Measurements from ENCODE around the gene NT5C3A. TPM values are rescaled to one million over a fixed set of nuclear protein-coding genes. Genes with fewer than 3 reads are reported as not detected.

NT5C3A gene
- total and polyA plus RNA-seq, 9 of the 15 experiments (the other 6 are each of a cell fraction or from before 2014, with no cell fraction given): 18.6 to 60.1 (median 40.0) TPM

DNA sequence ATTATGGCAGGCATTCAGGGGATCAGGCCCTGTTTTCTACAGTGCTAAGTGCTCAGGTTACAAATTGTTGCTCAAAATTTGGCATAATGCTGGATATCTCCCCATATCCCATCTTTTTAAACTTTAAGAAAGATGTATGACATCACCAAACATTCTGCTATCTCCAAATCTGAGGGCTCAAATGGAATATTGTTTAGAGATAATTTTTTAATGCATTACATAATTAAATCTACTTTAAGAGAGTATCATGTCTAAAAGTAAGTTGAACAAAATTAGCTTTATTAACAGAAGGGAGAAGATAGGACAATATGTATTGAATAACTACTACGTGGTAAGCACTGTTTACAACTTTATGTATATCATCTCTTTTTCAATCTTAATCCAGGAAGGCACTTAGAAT is 13.9 kb downstream of the NT5C3A start:
- Histone ChIP-seq H4K20me1 (replicated peaks; ENCODE audit: control insufficient read depth, insufficient read depth, low read length) (0 out of 2 replicates have a peak, but pooled peaks cover under 1% of the 10 kb centered on the region), H3K79me2 (ENCODE audit: control insufficient read depth, insufficient read depth, low read length) (peaks cover 95% of the 10 kb centered on the region), H3K9me3 (replicated peaks; ENCODE audit: control insufficient read depth, insufficient read depth, low read depth, low read length) (no peaks in the 10 kb centered on the region), H3K9ac (ENCODE audit: insufficient read depth in 1 of 2, low read depth in 2 of 2, low read length in 2 of 2) (no peak overlapping the region), H3K4me2 (ENCODE audit: insufficient read depth, low read length) (no peak overlapping the region), H3K4me3 (no peak overlapping the region), H3K27ac (ENCODE audit: extremely low read depth, low read depth, low read length) (no peak overlapping the region), H3K4me1 (replicated peaks in 1 of 2; ENCODE audit: control insufficient read depth in 2 of 2, insufficient read depth in 2 of 2, low read length in 2 of 2) (peaks cover 3 to 5% of the 10 kb centered on the region in 2 experiments; a peak in 3 of 5 replicates), H3K9me1 (ENCODE audit: control insufficient read depth, insufficient read depth, low read length) (no peaks in the 10 kb centered on the region), H3K27me3 (ENCODE audit: control insufficient read depth in 2 of 2, insufficient read depth in 2 of 2, low read length in 2 of 2) (no peaks in the 10 kb centered on the region), H3K36me3 (ENCODE audit: control insufficient read depth, insufficient read depth, low read length) (no peaks in the 10 kb centered on the region; the same call in 2 of the 3 replicates), H2AFZ (ENCODE audit: low read depth, low read length) (no peak overlapping the region)
- ChIA-PET POLR2A (interaction anchor here (1.3 to 1.7 kb wide), 3 partner anchors 9 to 14 kb away, joined by 3 to 6 read pairs (median 4); partner anchors contain the start of gene NT5C3A), CTCF (ENCODE audit: low intra/inter-chr PET ratio) (no interaction called here)
- TSS peak; percentile 8 for BruUV-seq (replicated peaks)
- ATAC-seq: no peak
- TF ChIP-seq, protein P1, sequence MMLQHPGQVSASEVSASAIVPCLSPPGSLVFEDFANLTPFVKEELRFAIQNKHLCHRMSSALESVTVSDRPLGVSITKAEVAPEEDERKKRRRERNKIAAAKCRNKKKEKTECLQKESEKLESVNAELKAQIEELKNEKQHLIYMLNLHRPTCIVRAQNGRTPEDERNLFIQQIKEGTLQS (IDR thresholded peaks at IDR 0.05): 0 out of 2 replicates have a peak, but pooled peaks have one; percentile 12
- TF ChIP-seq, protein P1 (CRISPR knock-in tag; conservative IDR thresholded peaks at IDR 0.05): no peak
- TF ChIP-seq ZFX (CRISPR knock-in tag; IDR thresholded peaks at IDR 0.05): no peak
- FAIRE-seq: no peak
- DNase-seq (ENCODE audit: extremely low read depth in 1 of 4, low spot score in 3 of 4): no peak
- in situ Hi-C loops (cut with MboI): loop anchor here (10.0 kb wide), 1 partner anchor 354 kb away; no protein-coding TSS in a partner anchor
- 96% methylated on average over 1 of the region's 1 CpG for WGBS (ENCODE audit: insufficient coverage, low coverage, missing lambda C conversion rate)
- intact Hi-C loops (cut with micrococcal nuclease): no loop called here

DNA sequence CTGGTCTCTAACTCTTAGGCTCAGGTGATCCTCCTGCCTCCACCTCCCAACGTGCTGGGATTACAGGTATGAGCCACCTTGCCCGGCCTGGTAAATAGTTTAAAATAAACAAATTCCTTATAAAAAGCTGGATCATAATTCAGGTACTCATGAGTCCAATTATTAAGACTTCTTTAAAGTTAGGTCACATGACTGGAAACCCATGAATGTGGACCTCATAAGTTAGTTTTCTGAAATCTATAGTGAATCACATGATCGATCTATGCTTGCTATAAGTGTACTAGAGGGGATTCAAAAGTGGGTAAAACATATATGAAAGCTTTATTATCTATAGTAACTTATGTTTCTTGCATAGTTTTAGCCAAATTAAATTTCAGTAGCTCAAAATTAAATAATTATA is 14.3 kb downstream of the NT5C3A start:
- H4K20me1 ChIP-seq (replicated peaks; ENCODE audit: control insufficient read depth, insufficient read depth, low read length): peaks cover 5% of the 10 kb centered on the region; the same call in 1 of the 2 replicates
- no peak for ATAC-seq
- ChIA-PET POLR2A (interaction anchor here (1.7 kb wide), 1 partner anchor 9 kb away, joined by 6 read pairs; no protein-coding TSS in a partner anchor), CTCF (ENCODE audit: low intra/inter-chr PET ratio) (no interaction called here)
- H3K4me3 ChIP-seq: no peak overlapping the region
- TF ChIP-seq, protein P2, sequence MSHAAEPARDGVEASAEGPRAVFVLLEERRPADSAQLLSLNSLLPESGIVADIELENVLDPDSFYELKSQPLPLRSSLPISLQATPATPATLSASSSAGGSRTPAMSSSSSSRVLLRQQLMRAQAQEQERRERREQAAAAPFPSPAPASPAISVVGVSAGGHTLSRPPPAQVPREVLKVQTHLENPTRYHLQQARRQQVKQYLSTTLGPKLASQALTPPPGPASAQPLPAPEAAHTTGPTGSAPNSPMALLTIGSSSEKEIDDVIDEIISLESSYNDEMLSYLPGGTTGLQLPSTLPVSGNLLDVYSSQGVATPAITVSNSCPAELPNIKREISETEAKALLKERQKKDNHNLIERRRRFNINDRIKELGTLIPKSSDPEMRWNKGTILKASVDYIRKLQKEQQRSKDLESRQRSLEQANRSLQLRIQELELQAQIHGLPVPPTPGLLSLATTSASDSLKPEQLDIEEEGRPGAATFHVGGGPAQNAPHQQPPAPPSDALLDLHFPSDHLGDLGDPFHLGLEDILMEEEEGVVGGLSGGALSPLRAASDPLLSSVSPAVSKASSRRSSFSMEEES (CRISPR knock-in tag; IDR thresholded peaks at IDR 0.05): peak; percentile 90
- TF ChIP-seq, protein P3, sequence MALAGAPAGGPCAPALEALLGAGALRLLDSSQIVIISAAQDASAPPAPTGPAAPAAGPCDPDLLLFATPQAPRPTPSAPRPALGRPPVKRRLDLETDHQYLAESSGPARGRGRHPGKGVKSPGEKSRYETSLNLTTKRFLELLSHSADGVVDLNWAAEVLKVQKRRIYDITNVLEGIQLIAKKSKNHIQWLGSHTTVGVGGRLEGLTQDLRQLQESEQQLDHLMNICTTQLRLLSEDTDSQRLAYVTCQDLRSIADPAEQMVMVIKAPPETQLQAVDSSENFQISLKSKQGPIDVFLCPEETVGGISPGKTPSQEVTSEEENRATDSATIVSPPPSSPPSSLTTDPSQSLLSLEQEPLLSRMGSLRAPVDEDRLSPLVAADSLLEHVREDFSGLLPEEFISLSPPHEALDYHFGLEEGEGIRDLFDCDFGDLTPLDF (CRISPR knock-in tag; IDR thresholded peaks at IDR 0.05): no peak
- no peak for TF ChIP-seq MEF2A (IDR thresholded peaks at IDR 0.05; ENCODE audit: control insufficient read depth, low read depth, low read length)
- peaks cover 95% of the 10 kb centered on the region for H3K79me2 ChIP-seq (ENCODE audit: control insufficient read depth, insufficient read depth, low read length)
- H3K9me3 ChIP-seq (replicated peaks; ENCODE audit: control insufficient read depth, insufficient read depth, low read depth, low read length): no peaks in the 10 kb centered on the region
- H3K4me2 ChIP-seq (ENCODE audit: insufficient read depth, low read length): no peak overlapping the region
- WGBS (ENCODE audit: insufficient coverage, low coverage, missing lambda C conversion rate): 97% methylated on average over 3 of the region's 3 CpGs
- no peaks in the 10 kb centered on the region for H3K9me1 ChIP-seq (ENCODE audit: control insufficient read depth, insufficient read depth, low read length)
- FAIRE-seq: no peak
- H3K4me1 ChIP-seq (replicated peaks in 1 of 2; ENCODE audit: control insufficient read depth in 2 of 2, insufficient read depth in 2 of 2, low read length in 2 of 2): peaks cover 5 to 6% of the 10 kb centered on the region in 2 experiments; a peak in 3 of 5 replicates
- no peaks in the 10 kb centered on the region for H3K27me3 ChIP-seq (ENCODE audit: control insufficient read depth in 2 of 2, insufficient read depth in 2 of 2, low read length in 2 of 2)
- BruUV-seq (replicated peaks): no TSS peak
- intact Hi-C loops (cut with micrococcal nuclease): no loop called here
- no peak overlapping the region for H3K9ac ChIP-seq (ENCODE audit: insufficient read depth in 1 of 2, low read depth in 2 of 2, low read length in 2 of 2)
- H2AFZ ChIP-seq (ENCODE audit: low read depth, low read length): no peak overlapping the region
- H3K27ac ChIP-seq (ENCODE audit: extremely low read depth, low read depth, low read length): no peak overlapping the region
- no peaks in the 10 kb centered on the region; the same call in 2 of the 3 replicates for H3K36me3 ChIP-seq (ENCODE audit: control insufficient read depth, insufficient read depth, low read length)
- no peak for DNase-seq (ENCODE audit: extremely low read depth in 1 of 4, low spot score in 3 of 4)
- in situ Hi-C loops (cut with MboI): loop anchor here (10.0 kb wide), 1 partner anchor 353 kb away; no protein-coding TSS in a partner anchor
